ENCODE measurements around the gene NOS3.

Gene NOS3

DNA sequence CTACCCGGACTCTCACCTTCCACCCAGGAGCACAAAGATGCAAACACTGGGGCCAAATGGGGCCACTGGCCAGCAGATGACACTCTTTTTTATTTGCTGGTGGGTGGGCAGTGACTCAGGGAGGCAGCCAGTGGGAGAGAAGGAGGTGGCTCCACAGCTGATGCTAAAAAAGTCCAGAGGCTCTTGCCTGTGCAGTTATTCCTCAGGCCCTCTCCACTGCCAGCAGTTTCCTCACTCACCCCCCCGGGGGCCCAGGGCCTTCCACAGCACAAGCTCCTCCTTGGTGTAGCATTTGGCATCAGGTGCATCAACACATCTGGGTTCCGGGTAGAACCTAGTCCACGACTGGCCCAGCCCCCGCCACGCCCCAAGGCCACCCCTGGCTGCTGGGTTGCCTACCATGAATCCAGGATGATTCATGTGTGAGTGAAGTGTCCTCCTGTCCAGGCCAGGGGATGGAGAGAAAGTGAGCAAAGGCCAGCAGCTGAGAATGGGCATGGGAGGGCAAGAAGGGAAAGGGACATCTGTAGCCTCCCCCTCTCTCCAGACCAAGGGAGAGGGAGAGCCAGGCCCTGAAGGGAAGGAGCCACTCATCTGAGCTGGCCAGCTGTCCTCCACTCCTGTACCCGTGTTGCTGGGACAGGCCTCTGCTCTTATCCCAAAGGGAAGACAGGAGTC is 11.0 kb upstream of the NOS3 start:
- no peak for DNase-seq (ENCODE audit: low read depth)

DNA sequence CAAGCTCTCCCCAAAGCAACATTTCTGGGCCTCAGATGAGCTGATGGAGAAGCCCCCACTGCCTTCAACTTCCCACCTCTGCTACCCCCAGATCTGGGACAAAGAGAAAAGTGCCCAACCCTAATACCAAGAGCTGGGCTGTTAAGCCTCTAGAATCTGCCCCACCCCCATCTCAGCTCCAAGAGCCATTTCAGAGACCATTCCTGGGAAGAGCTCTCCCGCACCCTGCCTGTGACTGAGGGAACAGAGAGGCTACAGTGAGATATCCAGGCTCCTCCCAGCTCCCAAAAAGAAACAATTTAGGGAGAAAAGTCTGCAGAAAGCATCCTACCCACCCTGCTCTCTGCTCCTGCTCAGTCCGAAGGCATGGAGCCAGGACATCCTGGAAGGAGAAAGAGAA is 10.2 kb upstream of the NOS3 start:
- DNase-seq (ENCODE audit: low read depth), result no peak

DNA sequence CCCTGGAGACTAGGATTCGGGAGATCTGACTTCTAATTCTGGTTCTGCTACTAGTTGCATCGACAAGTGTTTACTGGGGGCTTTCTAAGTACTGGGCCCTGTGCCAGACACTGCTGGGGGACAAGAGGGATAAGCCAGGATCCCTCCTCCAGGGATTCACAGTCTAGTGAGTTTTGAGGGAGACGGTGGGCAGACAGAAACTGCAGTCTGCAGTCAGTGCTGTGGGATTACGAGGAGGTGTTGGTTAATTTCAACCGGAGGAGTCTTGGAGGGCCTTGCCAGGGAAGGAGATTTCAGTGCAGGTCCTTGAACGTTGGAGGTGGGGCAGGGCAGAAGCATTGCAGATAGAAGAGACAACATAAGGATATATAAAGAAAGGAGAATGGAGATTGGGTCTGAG is 9.2 kb upstream of the NOS3 start:
- no peak for DNase-seq (ENCODE audit: low read depth)

DNA sequence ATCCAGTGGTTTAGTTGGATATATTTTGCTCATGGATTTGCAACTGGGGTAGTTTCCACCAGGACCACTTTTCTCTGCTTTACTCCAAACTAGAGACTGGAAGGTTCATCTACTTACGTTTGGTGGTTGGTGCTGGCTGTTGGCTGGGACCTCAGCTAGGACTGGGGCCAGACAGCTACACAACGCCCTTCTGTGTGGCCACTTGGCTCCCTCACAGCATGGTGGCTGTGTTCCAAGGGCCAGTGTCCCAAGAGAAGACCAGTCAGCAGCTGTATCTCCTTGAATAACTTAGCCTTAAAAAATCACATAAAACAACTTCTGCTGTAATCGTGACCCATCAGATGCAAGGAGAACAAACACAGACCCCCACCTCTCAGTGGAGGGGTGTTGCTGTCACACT is 8.5 kb upstream of the NOS3 start:
- DNase-seq (ENCODE audit: low read depth), result no peak

GRCh38 chr7:150983893-150984368 is 6.9 kb upstream of the NOS3 start:
- DNase-seq (ENCODE audit: low read depth), result no peak

GRCh38 chr7:150986099-150986512 is 4.7 kb upstream of the NOS3 start:
- no peak for DNase-seq (ENCODE audit: low read depth)

DNA sequence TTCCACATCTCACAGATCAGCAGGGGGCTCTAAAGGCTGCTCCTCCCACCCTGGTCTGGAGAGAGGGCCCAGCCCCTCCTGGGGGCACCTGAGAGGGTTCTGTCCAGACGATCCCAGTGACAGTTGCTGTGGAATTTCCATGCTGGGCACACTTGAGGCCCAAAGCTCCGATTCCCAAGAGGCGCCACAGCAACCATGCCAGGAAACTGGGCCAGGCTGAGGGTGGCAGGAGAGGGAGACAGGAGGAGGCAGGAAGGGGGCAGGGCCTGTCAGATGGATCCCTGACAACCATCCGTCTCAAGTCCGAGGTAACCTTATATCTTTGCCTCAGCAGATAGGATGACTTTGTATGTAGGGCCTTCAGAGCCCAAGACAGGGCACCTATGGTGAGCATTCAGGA is 4.3 kb upstream of the NOS3 start:
- no peak for DNase-seq (ENCODE audit: low read depth)

DNA sequence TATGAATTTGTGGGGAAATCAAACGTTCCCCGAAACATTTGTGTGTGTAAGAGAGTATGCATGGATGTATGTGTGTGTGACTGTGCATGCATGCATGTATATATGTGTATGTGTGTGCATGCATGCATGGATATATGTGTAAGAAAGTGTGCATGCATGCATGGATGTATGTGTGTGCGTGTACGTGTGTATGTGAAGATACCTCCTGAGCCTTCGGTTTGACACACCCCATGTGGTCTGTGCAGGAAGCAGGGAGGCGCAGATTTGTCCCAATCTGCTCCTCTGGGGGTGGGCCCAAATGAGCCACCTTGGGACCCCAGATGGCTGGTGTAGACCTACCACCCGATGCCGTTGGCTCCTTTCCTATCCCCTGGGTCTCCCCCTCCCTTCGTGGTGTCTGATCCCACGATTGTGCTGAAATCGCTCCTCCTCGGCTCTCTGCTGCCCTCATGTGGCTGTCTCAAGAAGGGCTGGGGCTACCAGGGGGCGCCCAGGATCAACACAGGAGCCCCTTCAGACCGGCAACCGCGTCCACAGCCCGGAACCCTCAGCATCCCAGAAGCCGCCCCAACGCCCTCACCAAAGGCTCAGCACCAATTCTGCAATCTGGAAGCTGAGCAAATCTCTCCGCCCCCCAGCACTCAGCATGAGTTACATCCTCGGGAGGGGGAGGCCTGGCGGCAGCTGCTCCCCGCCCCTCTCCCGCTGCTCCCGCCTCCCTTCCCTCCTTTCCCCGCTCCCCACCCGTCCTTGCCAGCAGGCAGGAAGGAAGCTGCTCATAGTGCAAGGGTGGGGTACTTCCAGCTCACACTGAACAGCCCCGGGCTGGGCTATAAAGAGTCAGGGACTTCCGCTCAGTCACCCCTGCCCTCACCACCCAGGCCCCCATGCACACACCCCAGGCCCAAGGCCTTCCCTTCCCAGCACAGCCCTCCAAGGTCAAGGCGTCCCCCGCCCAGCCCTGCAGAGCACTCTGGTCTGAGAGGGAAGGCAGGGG is 2.3 kb upstream of the NOS3 start:
- DNase-seq (ENCODE audit: low read depth), result no peak

GRCh38 chr7:150989456-150989855 is 1.4 kb upstream of the NOS3 start:
- DNase-seq (ENCODE audit: low read depth), result no peak

DNA sequence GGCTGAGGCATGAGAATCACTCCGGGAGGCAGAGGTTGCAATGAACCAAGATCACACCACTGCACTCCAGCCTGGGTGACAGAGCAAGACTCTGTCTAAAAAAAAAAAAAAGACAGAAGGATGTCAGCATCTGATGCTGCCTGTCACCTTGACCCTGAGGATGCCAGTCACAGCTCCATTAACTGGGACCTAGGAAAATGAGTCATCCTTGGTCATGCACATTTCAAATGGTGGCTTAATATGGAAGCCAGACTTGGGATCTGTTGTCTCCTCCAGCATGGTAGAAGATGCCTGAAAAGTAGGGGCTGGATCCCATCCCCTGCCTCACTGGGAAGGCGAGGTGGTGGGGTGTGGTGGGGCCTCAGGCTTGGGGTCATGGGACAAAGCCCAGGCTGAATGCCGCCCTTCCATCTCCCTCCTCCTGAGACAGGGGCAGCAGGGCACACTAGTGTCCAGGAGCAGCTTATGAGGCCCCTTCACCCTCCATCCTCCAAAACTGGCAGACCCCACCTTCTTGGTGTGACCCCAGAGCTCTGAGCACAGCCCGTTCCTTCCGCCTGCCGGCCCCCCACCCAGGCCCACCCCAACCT is 1.3 kb downstream of the NOS3 start:
- DNase-seq (ENCODE audit: low read depth), result no peak

DNA sequence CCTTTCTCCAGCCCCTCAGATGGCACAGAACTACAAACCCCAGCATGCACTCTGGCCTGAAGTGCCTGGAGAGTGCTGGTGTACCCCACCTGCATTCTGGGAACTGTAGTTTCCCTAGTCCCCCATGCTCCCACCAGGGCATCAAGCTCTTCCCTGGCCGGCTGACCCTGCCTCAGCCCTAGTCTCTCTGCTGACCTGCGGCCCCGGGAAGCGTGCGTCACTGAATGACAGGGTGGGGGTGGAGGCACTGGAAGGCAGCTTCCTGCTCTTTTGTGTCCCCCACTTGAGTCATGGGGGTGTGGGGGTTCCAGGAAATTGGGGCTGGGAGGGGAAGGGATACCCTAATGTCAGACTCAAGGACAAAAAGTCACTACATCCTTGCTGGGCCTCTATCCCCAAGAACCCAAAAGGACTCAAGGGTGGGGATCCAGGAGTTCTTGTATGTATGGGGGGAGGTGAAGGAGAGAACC is 2.1 kb downstream of the NOS3 start:
- DNase-seq (ENCODE audit: low read depth), result no peak

DNA sequence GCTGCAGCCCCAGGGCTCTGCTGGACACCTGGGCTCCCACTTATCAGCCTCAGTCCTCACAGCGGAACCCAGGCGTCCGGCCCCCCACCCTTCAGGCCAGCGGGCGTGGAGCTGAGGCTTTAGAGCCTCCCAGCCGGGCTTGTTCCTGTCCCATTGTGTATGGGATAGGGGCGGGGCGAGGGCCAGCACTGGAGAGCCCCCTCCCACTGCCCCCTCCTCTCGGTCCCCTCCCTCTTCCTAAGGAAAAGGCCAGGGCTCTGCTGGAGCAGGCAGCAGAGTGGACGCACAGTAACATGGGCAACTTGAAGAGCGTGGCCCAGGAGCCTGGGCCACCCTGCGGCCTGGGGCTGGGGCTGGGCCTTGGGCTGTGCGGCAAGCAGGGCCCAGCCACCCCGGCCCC is 2.7 kb downstream of the NOS3 start:
- DNase-seq (ENCODE audit: low read depth), result no peak

DNA sequence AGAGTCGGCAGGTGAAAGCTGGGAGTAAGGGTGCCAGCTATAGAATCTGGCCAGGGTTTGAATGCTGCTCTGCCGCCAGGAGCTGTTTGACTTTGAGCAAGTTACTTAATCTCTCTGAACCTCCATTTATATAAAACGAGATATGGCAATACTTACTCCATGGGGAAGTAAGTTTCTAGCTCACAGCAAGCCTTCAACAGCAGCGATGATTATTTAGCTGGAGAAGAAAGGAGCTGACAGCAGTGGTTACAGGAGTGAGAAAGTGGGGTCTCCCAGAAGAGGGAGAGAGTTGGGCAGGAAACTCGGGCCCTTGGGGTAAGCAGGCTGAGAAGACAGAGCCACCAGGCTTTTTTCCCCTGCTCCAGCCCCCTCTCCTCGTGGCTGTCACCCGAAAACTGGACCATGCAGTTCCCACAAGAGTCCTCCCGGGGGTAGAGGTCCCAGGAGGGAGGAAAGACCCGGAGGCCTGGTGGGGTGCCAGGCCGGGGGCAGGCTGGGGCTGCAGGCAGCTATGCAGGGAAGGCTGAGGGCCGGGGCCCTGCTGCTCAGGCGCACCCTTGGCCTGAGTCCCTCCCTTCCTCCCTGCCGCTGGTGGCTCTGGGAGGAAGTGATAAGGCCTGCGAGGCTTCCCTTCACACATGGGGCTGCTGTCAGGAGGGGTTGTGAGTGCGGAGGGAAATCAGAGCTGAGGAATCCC is 3.5 kb downstream of the NOS3 start:
- DNase-seq (ENCODE audit: low read depth), result no peak

GRCh38 chr7:150994838-150995510 is 4.2 kb downstream of the NOS3 start:
- no peak for DNase-seq (ENCODE audit: low read depth)

DNA sequence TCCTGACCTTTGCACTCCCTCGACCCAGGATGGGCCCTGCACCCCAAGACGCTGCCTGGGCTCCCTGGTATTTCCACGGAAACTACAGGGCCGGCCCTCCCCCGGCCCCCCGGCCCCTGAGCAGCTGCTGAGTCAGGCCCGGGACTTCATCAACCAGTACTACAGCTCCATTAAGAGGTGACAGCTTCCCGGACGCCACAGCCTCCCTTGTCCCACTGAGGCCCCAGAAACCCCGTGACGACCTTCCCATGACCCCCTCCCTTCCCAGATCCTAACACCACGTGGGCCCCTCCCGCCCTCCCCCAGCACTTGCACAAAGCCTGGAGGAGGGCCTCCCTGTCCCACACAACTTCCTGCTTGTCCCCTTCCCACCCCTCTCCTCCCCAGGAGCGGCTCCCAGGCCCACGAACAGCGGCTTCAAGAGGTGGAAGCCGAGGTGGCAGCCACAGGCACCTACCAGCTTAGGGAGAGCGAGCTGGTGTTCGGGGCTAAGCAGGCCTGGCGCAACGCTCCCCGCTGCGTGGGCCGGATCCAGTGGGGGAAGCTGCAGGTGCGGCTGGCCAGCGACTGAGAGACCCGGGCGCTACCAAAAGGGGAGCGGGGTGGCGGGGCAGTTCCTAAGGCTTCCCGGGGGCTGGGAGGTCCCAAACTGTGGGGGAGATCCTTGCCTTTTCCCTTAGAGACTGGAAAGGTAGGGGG is 5.7 kb downstream of the NOS3 start:
- no peak for DNase-seq (ENCODE audit: low read depth)

- DNase-seq (ENCODE audit: low read depth), result no peak
These were observed 6.3 kb downstream of the NOS3 start for GRCh38 chr7:150997075-150997511.

- DNase-seq (ENCODE audit: low read depth), result no peak
These were observed 7.0 kb downstream of the NOS3 start for GRCh38 chr7:150997817-150998216.

DNA sequence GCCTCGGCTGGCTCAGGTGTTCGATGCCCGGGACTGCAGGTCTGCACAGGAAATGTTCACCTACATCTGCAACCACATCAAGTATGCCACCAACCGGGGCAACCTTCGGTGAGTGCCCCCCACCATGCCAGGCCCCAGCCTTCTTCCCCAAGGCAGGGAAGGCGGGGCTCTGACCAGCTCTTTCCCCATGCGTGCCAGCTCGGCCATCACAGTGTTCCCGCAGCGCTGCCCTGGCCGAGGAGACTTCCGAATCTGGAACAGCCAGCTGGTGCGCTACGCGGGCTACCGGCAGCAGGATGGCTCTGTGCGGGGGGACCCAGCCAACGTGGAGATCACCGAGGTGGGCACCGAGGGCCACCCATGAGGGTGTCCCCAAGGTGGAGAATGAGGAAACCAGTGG is 7.5 kb downstream of the NOS3 start:
- DNase-seq (ENCODE audit: low read depth), result no peak

DNA sequence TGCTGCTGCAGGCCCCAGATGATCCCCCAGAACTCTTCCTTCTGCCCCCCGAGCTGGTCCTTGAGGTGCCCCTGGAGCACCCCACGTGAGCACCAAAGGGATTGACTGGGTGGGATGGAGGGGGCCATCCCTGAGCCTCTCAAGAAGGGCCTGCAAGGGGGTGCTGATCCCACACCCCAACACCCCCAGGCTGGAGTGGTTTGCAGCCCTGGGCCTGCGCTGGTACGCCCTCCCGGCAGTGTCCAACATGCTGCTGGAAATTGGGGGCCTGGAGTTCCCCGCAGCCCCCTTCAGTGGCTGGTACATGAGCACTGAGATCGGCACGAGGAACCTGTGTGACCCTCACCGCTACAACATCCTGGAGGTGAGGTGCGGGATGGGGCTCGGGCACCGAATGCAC is 8.2 kb downstream of the NOS3 start:
- no peak for DNase-seq (ENCODE audit: low read depth)

DNA sequence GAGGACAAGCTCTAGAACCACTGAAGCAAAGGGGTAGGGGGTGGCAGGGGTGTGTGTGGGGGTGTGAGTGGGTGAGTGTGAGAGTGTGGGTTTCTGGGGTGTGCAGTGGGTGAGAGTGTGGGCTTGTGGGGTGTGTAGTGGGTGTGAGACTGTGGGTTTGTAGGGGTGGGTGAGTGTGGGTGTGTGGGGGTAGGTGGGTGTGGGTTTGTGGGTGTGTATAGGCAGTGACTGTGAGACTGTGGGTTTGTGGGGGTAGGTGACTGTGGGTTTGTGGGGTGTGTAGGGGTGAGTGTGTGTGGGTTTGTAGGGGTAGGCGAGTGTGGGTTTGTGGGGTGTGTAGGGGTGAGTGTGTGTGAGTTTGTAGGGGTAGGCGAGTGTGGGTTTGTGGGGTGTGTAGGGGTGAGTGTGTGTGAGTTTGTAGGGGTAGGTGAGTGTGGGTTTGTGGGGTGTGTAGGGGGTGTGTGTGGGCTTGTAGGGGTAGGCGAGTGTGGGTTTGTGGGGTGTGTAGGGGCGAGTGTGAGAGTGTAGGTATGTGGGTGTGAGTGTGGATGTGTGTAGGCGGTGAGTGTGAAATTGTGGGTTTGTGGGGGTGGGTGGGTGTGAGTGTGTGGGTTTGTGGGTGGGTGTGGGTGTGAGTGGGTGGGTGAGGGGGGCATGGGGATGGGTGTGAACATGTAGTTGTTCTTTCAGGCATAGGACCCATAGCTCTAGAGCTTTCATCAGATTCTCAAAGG is 8.8 kb downstream of the NOS3 start:
- no peak for DNase-seq (ENCODE audit: low read depth)
